ENCODE results near the gene MRPS35.

- TF ChIP-seq POLR2AphosphoS5 (IDR thresholded peaks at IDR 0.05) (no peak), CTCF (IDR thresholded peaks at IDR 0.05 in 8 of 11, conservative IDR thresholded peaks at IDR 0.05 in 3 of 11) (no peak), POLR2A (IDR thresholded peaks at IDR 0.05) (no peak)
Measured at GRCh38 chr12:27747111-27747820, 36.6 kb downstream of the MRPS35 start.
